ENCODE data around the gene MDN1. TPM values are rescaled to one million over a fixed set of nuclear protein-coding genes. Genes with fewer than 3 reads are reported as not detected.

MDN1 gene
- total RNA-seq, 4 donors from 2014 or later, result 21.3 to 30.4 (median 24.1) TPM

- TF ChIP-seq CTCF (IDR thresholded peaks at IDR 0.05), result no peak
- H3K9me3 ChIP-seq, result no peaks in the 10 kb centered on the region
- WGBS, 2 donors (ENCODE audit: low coverage in 1 of 2), result 11 to 23% methylated on average over 1 to 2 of the region's 2 CpGs
- H3K27me3 ChIP-seq, result no peaks in the 10 kb centered on the region
- no peak for ATAC-seq
- no peak overlapping the region for H3K4me3 ChIP-seq
- no peaks in the 10 kb centered on the region for H3K4me1 ChIP-seq
- H3K36me3 ChIP-seq, result peaks cover 0 to 88% of the 10 kb centered on the region in 2 donors
- H3K27ac ChIP-seq, result no peak overlapping the region
Observed at GRCh38 chr6:89792881-89793280, 26.7 kb downstream of the MDN1 start.

- Histone ChIP-seq H3K36me3 (peaks cover 0 to 100% of the 10 kb centered on the region in 2 donors), H3K27me3 (no peaks in the 10 kb centered on the region), H3K4me3 (no peak overlapping the region), H3K4me1 (no peaks in the 10 kb centered on the region), H3K27ac (no peak overlapping the region), H3K9me3 (no peaks in the 10 kb centered on the region)
- ATAC-seq, result no peak
- WGBS, 2 donors (ENCODE audit: low coverage in 1 of 2), result 75 to 79% methylated on average over 2 of the region's 2 CpGs
- TF ChIP-seq POLR2A (IDR thresholded peaks at IDR 0.05) (no peak), EP300 (IDR thresholded peaks at IDR 0.05) (no peak), POLR2AphosphoS5 (IDR thresholded peaks at IDR 0.05) (no peak), CTCF (IDR thresholded peaks at IDR 0.05) (no peak)
Observed at GRCh38 chr6:89790403-89790802, 29.2 kb downstream of the MDN1 start.

- no CpG with 5 or more reads among the region's 1 CpG for WGBS, 2 donors (ENCODE audit: low coverage in 1 of 2)
- TF ChIP-seq POLR2AphosphoS5 (IDR thresholded peaks at IDR 0.05), result no peak
- no peak for TF ChIP-seq EP300 (IDR thresholded peaks at IDR 0.05)
- TF ChIP-seq CTCF (IDR thresholded peaks at IDR 0.05), result no peak
- TF ChIP-seq POLR2A (IDR thresholded peaks at IDR 0.05), result no peak
- H3K9me3 ChIP-seq, result no peaks in the 10 kb centered on the region
- H3K4me3 ChIP-seq, result no peak overlapping the region
- ATAC-seq, result no peak
- H3K27ac ChIP-seq, result no peak overlapping the region
- peaks cover 0 to 100% of the 10 kb centered on the region in 2 donors for H3K36me3 ChIP-seq
- no peaks in the 10 kb centered on the region for H3K4me1 ChIP-seq
- H3K27me3 ChIP-seq, result no peaks in the 10 kb centered on the region
Observed at GRCh38 chr6:89789980-89790379, 29.6 kb downstream of the MDN1 start.

- H3K4me1 ChIP-seq, result no peaks in the 10 kb centered on the region
Observed at GRCh38 chr6:89787660-89788328, 31.8 kb downstream of the MDN1 start.

More at GRCh38 chr6:89787660-89788328, 31.8 kb downstream of the MDN1 start:
- TF ChIP-seq CTCF (IDR thresholded peaks at IDR 0.05) (no peak), POLR2AphosphoS5 (IDR thresholded peaks at IDR 0.05) (no peak), EP300 (IDR thresholded peaks at IDR 0.05) (no peak), POLR2A (IDR thresholded peaks at IDR 0.05) (no peak)
- ATAC-seq, result no peak
- Histone ChIP-seq H3K27ac (no peak overlapping the region), H3K9me3 (peaks cover 0 to 5% (median 0%) of the 10 kb centered on the region in 3 donors), H3K4me3 (no peak overlapping the region), H3K36me3 (peaks cover 4 to 100% of the 10 kb centered on the region in 2 donors), H3K27me3 (no peaks in the 10 kb centered on the region)
- WGBS, 2 donors (ENCODE audit: low coverage in 1 of 2), result 77 to 86% methylated on average over 5 to 7 of the region's 7 CpGs

Data from gastroesophageal sphincter (tissue), 4 donors.